GM21825 (cell line): ENCODE results near the gene CSPG4.

ENCODE experiments used
- ATAC-seq: cut with Tn5 transposase; IDR thresholded peaks from one replicate; pipeline ENCODE4 v1.9.1; 2021; ENCODE audit warnings: mild to moderate bottlenecking, moderate library complexity; ENCODE audit not compliant: unreplicated experiment

Gene CSPG4

GRCh38 chr15:75651810-75652543 lies 60.7 kb downstream of the CSPG4 start:
- no peak for ATAC-seq

- ATAC-seq = no peak
These were observed 61.5 kb downstream of the CSPG4 start for GRCh38 chr15:75650908-75651809.

GRCh38 chr15:75649848-75650247 lies 62.8 kb downstream of the CSPG4 start:
- no peak for ATAC-seq

- ATAC-seq = no peak
These were observed 63.4 kb downstream of the CSPG4 start for GRCh38 chr15:75649045-75649761.

GRCh38 chr15:75648156-75649000 lies 64.3 kb downstream of the CSPG4 start:
- no peak for ATAC-seq

- ATAC-seq = no peak
These were observed 65.1 kb downstream of the CSPG4 start, which contains the start of gene SNX33 for GRCh38 chr15:75647370-75648155. TSS of gene SNX33 (plus strand) at chr15:75647912. CDS start at chr15:75649103, 1,191 bp downstream.

- ATAC-seq = no peak
These were observed 65.7 kb downstream of the CSPG4 start for GRCh38 chr15:75646944-75647364.

- ATAC-seq = no peak
These were observed 66.3 kb downstream of the CSPG4 start for GRCh38 chr15:75646112-75646943.

- ATAC-seq = no peak
These were observed 68.3 kb downstream of the CSPG4 start for GRCh38 chr15:75644376-75644775.

GRCh38 chr15:75641603-75642002 lies 71.0 kb downstream of the CSPG4 start:
- no peak for ATAC-seq

GRCh38 chr15:75641179-75641503 lies 71.5 kb downstream of the CSPG4 start:
- no peak for ATAC-seq

GRCh38 chr15:75640483-75641178 lies 72.0 kb downstream of the CSPG4 start:
- peak; percentile 30 for ATAC-seq

- peak; percentile 81 for ATAC-seq
These were observed 72.8 kb downstream of the CSPG4 start, which contains the start of gene IMP3 for GRCh38 chr15:75639709-75640482. TSS of gene IMP3 (minus strand) at chr15:75640224. CDS start at chr15:75640168, 56 bp downstream.

- no peak for ATAC-seq
These were observed 73.4 kb downstream of the CSPG4 start for GRCh38 chr15:75639191-75639708.

GRCh38 chr15:75637245-75638009 lies 75.2 kb downstream of the CSPG4 start:
- ATAC-seq = no peak

- no peak for ATAC-seq
These were observed 76.6 kb downstream of the CSPG4 start for GRCh38 chr15:75636026-75636425.
